Glutamatergic neuron (in vitro differentiated cells): ENCODE results near the gene LSAMP. TPM values are rescaled to one million over a fixed set of nuclear protein-coding genes. Genes with fewer than 3 reads are reported as not detected.

Experiments used
- DNase-seq: peaks from one replicate; pipeline ENCODE4 v3.0.0; 2022
- H3K27ac Mint-ChIP-seq: one replicate; pipeline ENCODE4 v1.8.0; 2020; ENCODE audit warnings: mild to moderate bottlenecking, mixed read lengths, inconsistent platforms; ENCODE audit not compliant: unreplicated experiment
- H3K27me3 Mint-ChIP-seq: one replicate; pipeline ENCODE4 v1.8.0; 2020; ENCODE audit warnings: mild to moderate bottlenecking, moderate library complexity, mixed read lengths, inconsistent platforms; ENCODE audit not compliant: unreplicated experiment
- H3K36me3 Mint-ChIP-seq: one replicate; pipeline ENCODE4 v1.8.0; 2020; ENCODE audit warnings: mild to moderate bottlenecking, mixed read lengths, inconsistent platforms; ENCODE audit not compliant: unreplicated experiment
- H3K4me1 Mint-ChIP-seq: one replicate; pipeline ENCODE4 v1.8.0; 2020; ENCODE audit warnings: mild to moderate bottlenecking, low read depth, mixed read lengths, inconsistent platforms; ENCODE audit not compliant: unreplicated experiment
- H3K4me3 Mint-ChIP-seq: one replicate; pipeline ENCODE4 v1.8.0; 2020; ENCODE audit warnings: mild to moderate bottlenecking, mixed read lengths, inconsistent platforms; ENCODE audit not compliant: unreplicated experiment
- H3K9me3 Mint-ChIP-seq: one replicate; pipeline ENCODE4 v1.8.0; 2020; ENCODE audit warnings: mild to moderate bottlenecking, moderate library complexity, mixed read lengths, inconsistent platforms; ENCODE audit not compliant: unreplicated experiment
- total RNA-seq: library from RNA; stranded (reverse); fragmentation: NEBNext Ultra II Directional; extraction: Animal tissue kit (Norgen Biotek cat#: 25700); gene quantifications from one replicate; pipeline ENCODE4 v1.2.1, GENCODE V29; 2021; ENCODE audit not compliant: unreplicated experiment
- TF ChIP-seq, protein P1 (sequence below): fragments of 200-600 bp; sonication (generic); IDR thresholded peaks from one replicate; pipeline ENCODE4 v1.5.0; 2021; ENCODE audit not compliant: partially characterized antibody, unreplicated experiment

The LSAMP gene
- total RNA-seq, 1 donor from 2014 or later, result 67.1 TPM

DNA sequence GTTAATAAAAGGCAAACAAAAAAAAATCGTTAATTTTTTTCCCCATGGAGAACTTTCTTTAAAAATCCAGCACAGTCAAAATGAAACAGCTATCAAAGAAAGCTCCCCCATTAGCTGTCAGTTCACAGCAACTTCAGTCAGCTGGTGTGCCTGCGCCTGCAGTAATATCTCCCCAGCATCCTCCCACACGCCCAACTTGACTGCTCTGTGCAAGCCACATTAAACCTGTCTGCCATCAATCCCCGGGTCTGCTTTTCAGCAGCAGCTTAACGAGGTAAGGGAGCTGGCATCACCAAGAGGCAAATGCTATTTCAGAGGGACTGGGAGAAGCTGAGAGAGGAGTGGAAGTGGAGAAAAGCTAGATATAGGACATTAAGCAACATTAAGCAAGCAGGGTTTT is 484.5 kb downstream of the LSAMP start:
- TF ChIP-seq, protein P1, sequence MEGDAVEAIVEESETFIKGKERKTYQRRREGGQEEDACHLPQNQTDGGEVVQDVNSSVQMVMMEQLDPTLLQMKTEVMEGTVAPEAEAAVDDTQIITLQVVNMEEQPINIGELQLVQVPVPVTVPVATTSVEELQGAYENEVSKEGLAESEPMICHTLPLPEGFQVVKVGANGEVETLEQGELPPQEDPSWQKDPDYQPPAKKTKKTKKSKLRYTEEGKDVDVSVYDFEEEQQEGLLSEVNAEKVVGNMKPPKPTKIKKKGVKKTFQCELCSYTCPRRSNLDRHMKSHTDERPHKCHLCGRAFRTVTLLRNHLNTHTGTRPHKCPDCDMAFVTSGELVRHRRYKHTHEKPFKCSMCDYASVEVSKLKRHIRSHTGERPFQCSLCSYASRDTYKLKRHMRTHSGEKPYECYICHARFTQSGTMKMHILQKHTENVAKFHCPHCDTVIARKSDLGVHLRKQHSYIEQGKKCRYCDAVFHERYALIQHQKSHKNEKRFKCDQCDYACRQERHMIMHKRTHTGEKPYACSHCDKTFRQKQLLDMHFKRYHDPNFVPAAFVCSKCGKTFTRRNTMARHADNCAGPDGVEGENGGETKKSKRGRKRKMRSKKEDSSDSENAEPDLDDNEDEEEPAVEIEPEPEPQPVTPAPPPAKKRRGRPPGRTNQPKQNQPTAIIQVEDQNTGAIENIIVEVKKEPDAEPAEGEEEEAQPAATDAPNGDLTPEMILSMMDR, result no peak
- Mint-ChIP-seq H3K27me3 (peaks cover 1% of the 10 kb centered on the region), H3K36me3 (no peaks in the 10 kb centered on the region), H3K4me3 (no peak overlapping the region), H3K27ac (no peak overlapping the region), H3K4me1 (peaks cover 16% of the 10 kb centered on the region), H3K9me3 (no peaks in the 10 kb centered on the region)
- DNase-seq, result no peak

- DNase-seq, result no peak
- no peak overlapping the region for H3K4me3 Mint-ChIP-seq
- peaks cover 16% of the 10 kb centered on the region for H3K4me1 Mint-ChIP-seq
- H3K27ac Mint-ChIP-seq, result no peak overlapping the region
- H3K9me3 Mint-ChIP-seq, result no peaks in the 10 kb centered on the region
- H3K27me3 Mint-ChIP-seq, result peaks cover 1% of the 10 kb centered on the region
- no peaks in the 10 kb centered on the region for H3K36me3 Mint-ChIP-seq
- TF ChIP-seq, protein P1, result no peak
Measured at GRCh38 chr3:115958526-115958925, 486.8 kb downstream of the LSAMP start.

GRCh38 chr3:115947325-115947724 is 498.0 kb downstream of the LSAMP start:
- DNase-seq, result no peak
- Mint-ChIP-seq H3K9me3 (peaks cover 8% of the 10 kb centered on the region), H3K27ac (no peak overlapping the region), H3K4me1 (no peaks in the 10 kb centered on the region), H3K4me3 (no peak overlapping the region), H3K36me3 (peaks cover 6% of the 10 kb centered on the region), H3K27me3 (no peaks in the 10 kb centered on the region)
- TF ChIP-seq, protein P1, result no peak

GRCh38 chr3:115943579-115943978 is 501.7 kb downstream of the LSAMP start:
- H3K4me1 Mint-ChIP-seq, result no peaks in the 10 kb centered on the region
- TF ChIP-seq, protein P1, result no peak
- no peaks in the 10 kb centered on the region for H3K9me3 Mint-ChIP-seq
- no peaks in the 10 kb centered on the region for H3K27me3 Mint-ChIP-seq
- H3K27ac Mint-ChIP-seq, result no peak overlapping the region
- DNase-seq, result no peak
- no peak overlapping the region for H3K4me3 Mint-ChIP-seq
- no peaks in the 10 kb centered on the region for H3K36me3 Mint-ChIP-seq

DNA sequence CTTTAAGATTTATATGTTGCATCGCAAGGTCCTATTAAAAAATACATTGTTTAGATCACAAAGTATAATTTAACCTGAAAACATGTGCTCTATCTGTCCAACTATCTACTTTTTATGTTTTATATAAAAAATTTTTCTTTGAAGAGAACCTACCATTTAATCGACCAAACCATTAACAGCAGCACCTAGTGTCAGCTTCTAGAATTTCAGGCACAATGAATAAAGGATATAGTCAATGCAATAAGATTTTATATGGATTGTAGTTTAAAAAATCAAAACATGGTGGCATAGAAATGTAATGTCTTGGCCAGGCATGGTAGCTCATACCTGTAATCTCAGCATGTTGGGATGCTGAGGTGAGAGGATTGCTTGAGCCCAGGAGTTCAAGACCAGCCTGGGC is 508.2 kb downstream of the LSAMP start:
- Mint-ChIP-seq H3K36me3 (no peaks in the 10 kb centered on the region), H3K27me3 (no peaks in the 10 kb centered on the region), H3K27ac (no peak overlapping the region), H3K4me3 (no peak overlapping the region), H3K4me1 (peaks cover 6% of the 10 kb centered on the region), H3K9me3 (no peaks in the 10 kb centered on the region)
- DNase-seq, result no peak
- TF ChIP-seq, protein P1, result peak; percentile 76
